ENCODE data around the gene EIPR1. TPM values are rescaled to one million over a fixed set of nuclear protein-coding genes. Genes with fewer than 3 reads are reported as not detected.

The EIPR1 gene
- total and polyA plus RNA-seq, 10 of the 15 experiments (the other 5 are each of a cell fraction or from before 2014, with no cell fraction given), result 23.6 to 61.2 (median 42.2) TPM

DNA sequence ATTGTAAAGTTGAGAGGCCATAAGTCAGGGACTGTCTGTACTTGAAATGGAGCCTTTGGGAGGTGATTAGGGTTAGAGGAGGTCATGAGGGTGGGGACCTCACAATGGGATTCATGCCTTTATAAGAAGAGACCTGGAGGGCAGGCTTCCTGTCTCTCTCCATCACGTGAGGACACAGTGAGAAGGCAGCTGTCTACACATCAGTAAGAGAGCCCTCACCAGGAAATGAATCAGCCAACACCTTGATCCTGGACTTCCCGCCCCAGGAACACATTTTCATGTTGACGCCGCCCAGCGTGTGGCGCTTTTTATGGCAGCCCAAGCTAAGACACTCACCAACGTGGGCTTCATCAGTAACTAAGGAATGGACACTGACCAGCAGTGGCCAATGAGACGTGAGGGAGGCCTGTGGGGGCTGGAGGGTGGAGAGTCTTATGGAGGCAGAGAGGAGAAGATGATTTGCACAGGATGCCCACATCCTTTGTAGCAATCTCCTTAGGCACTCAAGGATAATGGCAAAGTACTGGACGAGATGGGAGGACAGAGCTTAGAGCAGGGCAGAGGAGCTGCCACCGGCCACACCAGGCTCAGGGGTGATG is 162.7 kb downstream of the EIPR1 start:
- no peak for DNase-seq (ENCODE audit: low read depth, low spot score)
- TF ChIP-seq, protein P1, sequence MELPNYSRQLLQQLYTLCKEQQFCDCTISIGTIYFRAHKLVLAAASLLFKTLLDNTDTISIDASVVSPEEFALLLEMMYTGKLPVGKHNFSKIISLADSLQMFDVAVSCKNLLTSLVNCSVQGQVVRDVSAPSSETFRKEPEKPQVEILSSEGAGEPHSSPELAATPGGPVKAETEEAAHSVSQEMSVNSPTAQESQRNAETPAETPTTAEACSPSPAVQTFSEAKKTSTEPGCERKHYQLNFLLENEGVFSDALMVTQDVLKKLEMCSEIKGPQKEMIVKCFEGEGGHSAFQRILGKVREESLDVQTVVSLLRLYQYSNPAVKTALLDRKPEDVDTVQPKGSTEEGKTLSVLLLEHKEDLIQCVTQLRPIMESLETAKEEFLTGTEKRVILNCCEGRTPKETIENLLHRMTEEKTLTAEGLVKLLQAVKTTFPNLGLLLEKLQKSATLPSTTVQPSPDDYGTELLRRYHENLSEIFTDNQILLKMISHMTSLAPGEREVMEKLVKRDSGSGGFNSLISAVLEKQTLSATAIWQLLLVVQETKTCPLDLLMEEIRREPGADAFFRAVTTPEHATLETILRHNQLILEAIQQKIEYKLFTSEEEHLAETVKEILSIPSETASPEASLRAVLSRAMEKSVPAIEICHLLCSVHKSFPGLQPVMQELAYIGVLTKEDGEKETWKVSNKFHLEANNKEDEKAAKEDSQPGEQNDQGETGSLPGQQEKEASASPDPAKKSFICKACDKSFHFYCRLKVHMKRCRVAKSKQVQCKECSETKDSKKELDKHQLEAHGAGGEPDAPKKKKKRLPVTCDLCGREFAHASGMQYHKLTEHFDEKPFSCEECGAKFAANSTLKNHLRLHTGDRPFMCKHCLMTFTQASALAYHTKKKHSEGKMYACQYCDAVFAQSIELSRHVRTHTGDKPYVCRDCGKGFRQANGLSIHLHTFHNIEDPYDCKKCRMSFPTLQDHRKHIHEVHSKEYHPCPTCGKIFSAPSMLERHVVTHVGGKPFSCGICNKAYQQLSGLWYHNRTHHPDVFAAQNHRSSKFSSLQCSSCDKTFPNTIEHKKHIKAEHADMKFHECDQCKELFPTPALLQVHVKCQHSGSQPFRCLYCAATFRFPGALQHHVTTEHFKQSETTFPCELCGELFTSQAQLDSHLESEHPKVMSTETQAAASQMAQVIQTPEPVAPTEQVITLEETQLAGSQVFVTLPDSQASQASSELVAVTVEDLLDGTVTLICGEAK (IDR thresholded peaks at IDR 0.05; ENCODE audit: borderline replicate concordance), result no peak
- TF ChIP-seq DPF2 (IDR thresholded peaks at IDR 0.05) (no peak), ZNF24 (IDR thresholded peaks at IDR 0.05) (no peak), RFX5 (IDR thresholded peaks at IDR 0.05; ENCODE audit: low read depth, low read length) (no peak), TCF12 (IDR thresholded peaks at IDR 0.05; ENCODE audit: low read depth, low read length) (no peak), GABPA (IDR thresholded peaks at IDR 0.05; ENCODE audit: low read depth) (no peak), MTA3 (IDR thresholded peaks at IDR 0.05; ENCODE audit: borderline replicate concordance, low read length) (no peak), WRNIP1 (IDR thresholded peaks at IDR 0.05; ENCODE audit: borderline replicate concordance, low read depth, low read length) (no peak), KLF5 (IDR thresholded peaks at IDR 0.05; ENCODE audit: partially characterized antibody) (no peak), MTA2 (IDR thresholded peaks at IDR 0.05; ENCODE audit: low read depth) (no peak), CHD1 (IDR thresholded peaks at IDR 0.05; ENCODE audit: low read depth, low read length) (no peak), MXI1 (IDR thresholded peaks at IDR 0.05; ENCODE audit: low read depth, low read length) (no peak), SP1 (IDR thresholded peaks at IDR 0.05; ENCODE audit: low read depth, low read length) (no peak)
- TF ChIP-seq, protein P2, sequence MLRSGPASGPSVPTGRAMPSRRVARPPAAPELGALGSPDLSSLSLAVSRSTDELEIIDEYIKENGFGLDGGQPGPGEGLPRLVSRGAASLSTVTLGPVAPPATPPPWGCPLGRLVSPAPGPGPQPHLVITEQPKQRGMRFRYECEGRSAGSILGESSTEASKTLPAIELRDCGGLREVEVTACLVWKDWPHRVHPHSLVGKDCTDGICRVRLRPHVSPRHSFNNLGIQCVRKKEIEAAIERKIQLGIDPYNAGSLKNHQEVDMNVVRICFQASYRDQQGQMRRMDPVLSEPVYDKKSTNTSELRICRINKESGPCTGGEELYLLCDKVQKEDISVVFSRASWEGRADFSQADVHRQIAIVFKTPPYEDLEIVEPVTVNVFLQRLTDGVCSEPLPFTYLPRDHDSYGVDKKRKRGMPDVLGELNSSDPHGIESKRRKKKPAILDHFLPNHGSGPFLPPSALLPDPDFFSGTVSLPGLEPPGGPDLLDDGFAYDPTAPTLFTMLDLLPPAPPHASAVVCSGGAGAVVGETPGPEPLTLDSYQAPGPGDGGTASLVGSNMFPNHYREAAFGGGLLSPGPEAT (IDR thresholded peaks at IDR 0.05; ENCODE audit: low read depth), result no peak
- TF ChIP-seq, protein P3, sequence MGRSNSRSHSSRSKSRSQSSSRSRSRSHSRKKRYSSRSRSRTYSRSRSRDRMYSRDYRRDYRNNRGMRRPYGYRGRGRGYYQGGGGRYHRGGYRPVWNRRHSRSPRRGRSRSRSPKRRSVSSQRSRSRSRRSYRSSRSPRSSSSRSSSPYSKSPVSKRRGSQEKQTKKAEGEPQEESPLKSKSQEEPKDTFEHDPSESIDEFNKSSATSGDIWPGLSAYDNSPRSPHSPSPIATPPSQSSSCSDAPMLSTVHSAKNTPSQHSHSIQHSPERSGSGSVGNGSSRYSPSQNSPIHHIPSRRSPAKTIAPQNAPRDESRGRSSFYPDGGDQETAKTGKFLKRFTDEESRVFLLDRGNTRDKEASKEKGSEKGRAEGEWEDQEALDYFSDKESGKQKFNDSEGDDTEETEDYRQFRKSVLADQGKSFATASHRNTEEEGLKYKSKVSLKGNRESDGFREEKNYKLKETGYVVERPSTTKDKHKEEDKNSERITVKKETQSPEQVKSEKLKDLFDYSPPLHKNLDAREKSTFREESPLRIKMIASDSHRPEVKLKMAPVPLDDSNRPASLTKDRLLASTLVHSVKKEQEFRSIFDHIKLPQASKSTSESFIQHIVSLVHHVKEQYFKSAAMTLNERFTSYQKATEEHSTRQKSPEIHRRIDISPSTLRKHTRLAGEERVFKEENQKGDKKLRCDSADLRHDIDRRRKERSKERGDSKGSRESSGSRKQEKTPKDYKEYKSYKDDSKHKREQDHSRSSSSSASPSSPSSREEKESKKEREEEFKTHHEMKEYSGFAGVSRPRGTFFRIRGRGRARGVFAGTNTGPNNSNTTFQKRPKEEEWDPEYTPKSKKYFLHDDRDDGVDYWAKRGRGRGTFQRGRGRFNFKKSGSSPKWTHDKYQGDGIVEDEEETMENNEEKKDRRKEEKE (IDR thresholded peaks at IDR 0.05), result no peak
- TF ChIP-seq, protein P4, sequence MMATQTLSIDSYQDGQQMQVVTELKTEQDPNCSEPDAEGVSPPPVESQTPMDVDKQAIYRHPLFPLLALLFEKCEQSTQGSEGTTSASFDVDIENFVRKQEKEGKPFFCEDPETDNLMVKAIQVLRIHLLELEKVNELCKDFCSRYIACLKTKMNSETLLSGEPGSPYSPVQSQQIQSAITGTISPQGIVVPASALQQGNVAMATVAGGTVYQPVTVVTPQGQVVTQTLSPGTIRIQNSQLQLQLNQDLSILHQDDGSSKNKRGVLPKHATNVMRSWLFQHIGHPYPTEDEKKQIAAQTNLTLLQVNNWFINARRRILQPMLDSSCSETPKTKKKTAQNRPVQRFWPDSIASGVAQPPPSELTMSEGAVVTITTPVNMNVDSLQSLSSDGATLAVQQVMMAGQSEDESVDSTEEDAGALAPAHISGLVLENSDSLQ (IDR thresholded peaks at IDR 0.05), result no peak

More for the DNA sequence above, 162.7 kb downstream of the EIPR1 start:
- ChIA-PET SMC1A (ENCODE audit: uncharacterized antibody, unreplicated experiment) (interaction anchor here (0.6 to 0.7 kb wide), 2 partner anchors 72 to 93 kb away, joined by 3 read pairs; no protein-coding TSS in a partner anchor), POLR2A (no interaction called here), RAD21 (ENCODE audit: unreplicated experiment) (no interaction called here), CTCF (no interaction called here)
- Histone ChIP-seq H2AFZ (ENCODE audit: control insufficient read depth, low read depth, low read length) (no peak overlapping the region), H3K79me2 (ENCODE audit: control insufficient read depth, insufficient read depth, low read length) (peaks cover 5% of the 10 kb centered on the region), H3K9ac (ENCODE audit: control insufficient read depth, insufficient read depth, low read length) (no peak overlapping the region), H3K27me3 (replicated peaks in 1 of 2; ENCODE audit: control insufficient read depth in 2 of 2, insufficient read depth in 2 of 2, low read length in 1 of 2) (no peaks in the 10 kb centered on the region), H3K4me3 (no peak overlapping the region), H4K20me1 (ENCODE audit: control insufficient read depth, insufficient read depth) (no peaks in the 10 kb centered on the region), H3K4me2 (ENCODE audit: control insufficient read depth, insufficient read depth) (no peak overlapping the region), H3K4me1 (ENCODE audit: control insufficient read depth, insufficient read depth, low read length) (no peaks in the 10 kb centered on the region), H3K9me3 (replicated peaks; ENCODE audit: control insufficient read depth, insufficient read depth, low read length) (peaks cover 2% of the 10 kb centered on the region; the same call in 2 of the 3 replicates), H3K27ac (ENCODE audit: control insufficient read depth, insufficient read depth) (no peak overlapping the region), H3K36me3 (ENCODE audit: control insufficient read depth in 2 of 2, insufficient read depth in 2 of 2, low read length in 1 of 2) (peaks cover 3 to 4% of the 10 kb centered on the region in 2 experiments; a peak in 3 of 4 replicates)
- intact Hi-C loops (cut with micrococcal nuclease; ENCODE audit: unreplicated experiment), result no loop called here
- WGBS (ENCODE audit: insufficient coverage, insufficient replicate concordance, low lambda C conversion rate, missing lambda C conversion rate), result 81% methylated on average over 10 of the region's 10 CpGs
- no TSS peak for BruUV-seq (replicated peaks)
- FAIRE-seq (no peak), ATAC-seq (no peak)
- in situ Hi-C loops (cut with MboI), result no loop called here
